ENCODE results near the gene GRAMD2B. TPM values are rescaled to one million over a fixed set of nuclear protein-coding genes. Genes with fewer than 3 reads are reported as not detected.

Gene GRAMD2B
- total RNA-seq, 1 donor from 2014 or later: 29.1 TPM

DNA sequence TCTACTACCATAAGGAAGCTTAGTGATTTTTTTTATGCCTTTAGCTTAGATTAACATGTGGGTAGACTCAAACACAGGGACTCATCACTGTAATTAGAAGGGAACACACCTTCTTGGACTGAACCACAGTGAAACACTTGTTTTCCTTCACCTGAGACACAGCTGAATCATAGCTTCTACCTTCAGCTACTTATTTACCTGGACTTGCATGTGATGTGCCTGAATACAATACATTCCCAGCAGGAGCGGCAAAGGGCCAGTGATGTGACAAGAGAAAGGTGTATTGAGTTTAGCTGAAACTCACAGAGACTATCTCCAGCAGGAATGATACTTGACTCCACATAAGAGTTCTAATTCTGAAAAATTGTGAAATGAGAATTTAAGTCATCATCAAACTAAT is 37.8 kb downstream of the GRAMD2B start:
- H4K20me1 ChIP-seq (ENCODE audit: insufficient read depth, low read length): peaks cover 12% of the 10 kb centered on the region
- H3K36me3 ChIP-seq (ENCODE audit: insufficient read depth, low read length): no peaks in the 10 kb centered on the region
- no peak overlapping the region for H3K4me2 ChIP-seq (ENCODE audit: low read length)
- DNase-seq (ENCODE audit: low read depth) (no peak), FAIRE-seq (no peak)
- no peak overlapping the region for H3K9ac ChIP-seq (ENCODE audit: low read length)
- no peak overlapping the region for H2AFZ ChIP-seq (ENCODE audit: low read depth, low read length)
- H3K4me3 ChIP-seq (ENCODE audit: insufficient read depth, low read depth, low read length): no peak overlapping the region
- Mint-ChIP-seq H3K4me1 (ENCODE audit: low read depth, unreplicated experiment) (peaks cover 19% of the 10 kb centered on the region), H3K9me3 (ENCODE audit: unreplicated experiment) (no peaks in the 10 kb centered on the region), H3K4me3 (ENCODE audit: unreplicated experiment) (no peak overlapping the region), H3K27me3 (ENCODE audit: low read depth, unreplicated experiment) (no peaks in the 10 kb centered on the region), H3K36me3 (ENCODE audit: low read depth, unreplicated experiment) (peaks cover 16% of the 10 kb centered on the region), H3K27ac (ENCODE audit: unreplicated experiment) (no peak overlapping the region)
- H3K27me3 ChIP-seq (ENCODE audit: insufficient read depth, low read length): no peaks in the 10 kb centered on the region
- TF ChIP-seq, protein P1, sequence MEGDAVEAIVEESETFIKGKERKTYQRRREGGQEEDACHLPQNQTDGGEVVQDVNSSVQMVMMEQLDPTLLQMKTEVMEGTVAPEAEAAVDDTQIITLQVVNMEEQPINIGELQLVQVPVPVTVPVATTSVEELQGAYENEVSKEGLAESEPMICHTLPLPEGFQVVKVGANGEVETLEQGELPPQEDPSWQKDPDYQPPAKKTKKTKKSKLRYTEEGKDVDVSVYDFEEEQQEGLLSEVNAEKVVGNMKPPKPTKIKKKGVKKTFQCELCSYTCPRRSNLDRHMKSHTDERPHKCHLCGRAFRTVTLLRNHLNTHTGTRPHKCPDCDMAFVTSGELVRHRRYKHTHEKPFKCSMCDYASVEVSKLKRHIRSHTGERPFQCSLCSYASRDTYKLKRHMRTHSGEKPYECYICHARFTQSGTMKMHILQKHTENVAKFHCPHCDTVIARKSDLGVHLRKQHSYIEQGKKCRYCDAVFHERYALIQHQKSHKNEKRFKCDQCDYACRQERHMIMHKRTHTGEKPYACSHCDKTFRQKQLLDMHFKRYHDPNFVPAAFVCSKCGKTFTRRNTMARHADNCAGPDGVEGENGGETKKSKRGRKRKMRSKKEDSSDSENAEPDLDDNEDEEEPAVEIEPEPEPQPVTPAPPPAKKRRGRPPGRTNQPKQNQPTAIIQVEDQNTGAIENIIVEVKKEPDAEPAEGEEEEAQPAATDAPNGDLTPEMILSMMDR (IDR thresholded peaks at IDR 0.05; ENCODE audit: insufficient read depth, low read depth, low read length): no peak
- no peak for TF ChIP-seq EZH2 (IDR thresholded peaks at IDR 0.05; ENCODE audit: insufficient read depth, low read length)
- no peaks in the 10 kb centered on the region for H3K79me2 ChIP-seq (ENCODE audit: insufficient read depth, low read length)
- no peaks in the 10 kb centered on the region for H3K4me1 ChIP-seq (ENCODE audit: insufficient read depth, low read length)
- no peaks in the 10 kb centered on the region for H3K9me3 ChIP-seq (ENCODE audit: insufficient read depth, low read depth, low read length)
- no peak overlapping the region for H3K27ac ChIP-seq (ENCODE audit: low read depth, low read length)

DNA sequence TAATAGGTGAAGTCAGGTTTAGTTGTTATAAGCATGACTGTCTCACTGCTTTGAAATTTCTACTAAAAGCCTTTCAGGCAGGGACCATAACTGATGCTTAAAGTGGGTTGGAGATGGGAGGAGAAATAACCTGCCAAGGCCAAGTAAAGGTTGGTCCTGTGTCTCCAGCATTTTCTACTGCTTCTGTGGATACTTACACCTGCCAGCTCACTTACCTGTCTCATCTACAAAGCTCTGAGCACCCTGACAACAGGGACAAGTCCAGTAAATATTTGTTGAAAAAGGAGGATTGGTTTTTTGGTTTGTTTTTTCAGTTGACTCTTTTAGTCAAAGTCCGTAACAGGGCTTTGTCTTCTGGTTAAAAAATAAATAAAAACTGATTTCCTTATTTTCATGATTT is 38.6 kb downstream of the GRAMD2B start:
- H3K4me1 ChIP-seq (ENCODE audit: insufficient read depth, low read length): no peaks in the 10 kb centered on the region
- H3K36me3 ChIP-seq (ENCODE audit: insufficient read depth, low read length): peaks cover 4% of the 10 kb centered on the region
- peaks cover 12% of the 10 kb centered on the region for H4K20me1 ChIP-seq (ENCODE audit: insufficient read depth, low read length)
- no peak overlapping the region for H3K9ac ChIP-seq (ENCODE audit: low read length)
- H3K27me3 ChIP-seq (ENCODE audit: insufficient read depth, low read length): no peaks in the 10 kb centered on the region
- Mint-ChIP-seq H3K27ac (ENCODE audit: unreplicated experiment) (no peak overlapping the region), H3K36me3 (ENCODE audit: low read depth, unreplicated experiment) (peaks cover 17% of the 10 kb centered on the region), H3K9me3 (ENCODE audit: unreplicated experiment) (no peaks in the 10 kb centered on the region), H3K4me1 (ENCODE audit: low read depth, unreplicated experiment) (peaks cover 19% of the 10 kb centered on the region), H3K4me3 (ENCODE audit: unreplicated experiment) (no peak overlapping the region), H3K27me3 (ENCODE audit: low read depth, unreplicated experiment) (no peaks in the 10 kb centered on the region)
- no peak overlapping the region for H2AFZ ChIP-seq (ENCODE audit: low read depth, low read length)
- no peak overlapping the region for H3K4me3 ChIP-seq (ENCODE audit: insufficient read depth, low read depth, low read length)
- FAIRE-seq (no peak), DNase-seq (ENCODE audit: low read depth) (no peak)
- H3K9me3 ChIP-seq (ENCODE audit: insufficient read depth, low read depth, low read length): no peaks in the 10 kb centered on the region
- H3K4me2 ChIP-seq (ENCODE audit: low read length): no peak overlapping the region
- TF ChIP-seq, protein P1 (IDR thresholded peaks at IDR 0.05; ENCODE audit: insufficient read depth, low read depth, low read length): no peak
- no peak for TF ChIP-seq EZH2 (IDR thresholded peaks at IDR 0.05; ENCODE audit: insufficient read depth, low read length)
- no peaks in the 10 kb centered on the region for H3K79me2 ChIP-seq (ENCODE audit: insufficient read depth, low read length)
- no peak overlapping the region for H3K27ac ChIP-seq (ENCODE audit: low read depth, low read length)

DNA sequence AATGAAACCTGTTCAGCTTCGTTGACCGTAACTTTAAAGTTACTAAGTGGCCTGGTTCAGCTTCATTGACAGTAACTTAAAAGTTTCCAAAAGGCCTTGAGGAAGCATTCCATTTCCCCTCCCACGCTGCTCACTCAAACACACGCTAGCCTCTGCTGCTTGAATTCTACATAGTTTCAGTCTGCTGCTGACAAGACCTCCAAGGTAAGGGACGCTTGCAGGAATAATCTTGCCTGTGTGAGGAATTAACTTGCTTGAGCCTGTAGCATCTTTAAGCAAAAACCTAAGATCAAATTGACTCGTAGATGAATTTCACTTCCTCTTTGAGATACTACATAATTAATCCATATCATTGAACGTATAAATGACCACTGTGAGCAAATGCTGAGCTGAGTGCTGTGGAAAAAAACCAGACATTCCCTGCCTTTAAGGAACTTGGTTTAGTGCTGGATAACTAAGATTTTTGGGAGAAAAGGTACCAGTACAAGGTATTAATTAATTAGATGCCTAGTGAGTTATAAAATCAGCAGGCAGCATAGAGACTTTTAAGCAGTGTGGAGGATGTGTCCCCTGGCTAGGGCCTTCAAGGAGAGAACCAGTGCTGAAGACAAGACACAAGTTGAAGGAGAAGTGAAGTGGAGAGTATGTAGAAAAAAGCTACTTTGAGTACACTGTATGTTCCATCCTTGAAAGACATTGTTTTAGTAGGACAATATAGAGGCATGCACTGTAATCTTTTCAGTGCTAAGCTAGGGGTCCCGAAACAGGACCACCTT is 39.2 kb downstream of the GRAMD2B start:
- FAIRE-seq: peak; percentile 41
- no peaks in the 10 kb centered on the region for H3K79me2 ChIP-seq (ENCODE audit: insufficient read depth, low read length)
- no peaks in the 10 kb centered on the region for H3K27me3 ChIP-seq (ENCODE audit: insufficient read depth, low read length)
- no peaks in the 10 kb centered on the region for H3K4me1 ChIP-seq (ENCODE audit: insufficient read depth, low read length)
- Mint-ChIP-seq H3K9me3 (ENCODE audit: unreplicated experiment) (no peaks in the 10 kb centered on the region), H3K4me3 (ENCODE audit: unreplicated experiment) (peak overlapping the region; percentile 24), H3K36me3 (ENCODE audit: low read depth, unreplicated experiment) (peaks cover 18% of the 10 kb centered on the region), H3K27me3 (ENCODE audit: low read depth, unreplicated experiment) (no peaks in the 10 kb centered on the region), H3K4me1 (ENCODE audit: low read depth, unreplicated experiment) (peaks cover 19% of the 10 kb centered on the region), H3K27ac (ENCODE audit: unreplicated experiment) (peak overlapping the region; percentile 48)
- H2AFZ ChIP-seq (ENCODE audit: low read depth, low read length): no peak overlapping the region
- peaks cover 12% of the 10 kb centered on the region for H4K20me1 ChIP-seq (ENCODE audit: insufficient read depth, low read length)
- H3K36me3 ChIP-seq (ENCODE audit: insufficient read depth, low read length): peaks cover 4% of the 10 kb centered on the region
- TF ChIP-seq, protein P1 (IDR thresholded peaks at IDR 0.05; ENCODE audit: insufficient read depth, low read depth, low read length): no peak
- TF ChIP-seq EZH2 (IDR thresholded peaks at IDR 0.05; ENCODE audit: insufficient read depth, low read length): no peak
- no peak overlapping the region for H3K4me3 ChIP-seq (ENCODE audit: insufficient read depth, low read depth, low read length)
- peak; percentile 47 for DNase-seq (ENCODE audit: low read depth)
- H3K27ac ChIP-seq (ENCODE audit: low read depth, low read length): no peak overlapping the region
- H3K4me2 ChIP-seq (ENCODE audit: low read length): no peak overlapping the region
- H3K9me3 ChIP-seq (ENCODE audit: insufficient read depth, low read depth, low read length): no peaks in the 10 kb centered on the region
- no peak overlapping the region for H3K9ac ChIP-seq (ENCODE audit: low read length)
